Neural cell (in vitro differentiated cells): Measurements from ENCODE around the gene APBA2. TPM values are rescaled to one million over a fixed set of nuclear protein-coding genes. Genes with fewer than 3 reads are reported as not detected.

Experiments used
- H2AFZ ChIP-seq: fragments of 200-600, 300-800 bp; sonication (generic), shearing (Covaris generic); 2 replicates; pipeline ENCODE4 v1.6.0; 2014; ENCODE audit warnings: low read depth, mild to moderate bottlenecking, antibody characterized with exemption, low read length, moderate library complexity
- H3F3A ChIP-seq: fragments of 200-600 bp; shearing (Covaris generic); 2 replicates; pipeline ENCODE4 v1.6.1; 2016; ENCODE audit warnings: mild to moderate bottlenecking, moderate library complexity, mixed read lengths, antibody characterized with exemption, low read length; ENCODE audit not compliant: insufficient read depth, poor library complexity, severe bottlenecking
- H3K27ac ChIP-seq: fragments of 200-600, 300-800 bp; sonication (generic), shearing (Covaris generic); 2 replicates; pipeline ENCODE4 v1.5.1; 2014; ENCODE audit warnings: mild to moderate bottlenecking, low read length, moderate library complexity
- H3K27me3 ChIP-seq: fragments of 300-800, 200-600 bp; sonication (generic), shearing (Covaris generic); 2 replicates; pipeline ENCODE4 v1.6.0; 2014; ENCODE audit warnings: mild to moderate bottlenecking, low read depth, low read length, moderate library complexity; ENCODE audit not compliant: insufficient read depth
- H3K36me3 ChIP-seq: fragments of 300-800, 200-600 bp; sonication (generic), shearing (Covaris generic); 2 replicates; pipeline ENCODE4 v1.5.1; 2014; ENCODE audit warnings: mild to moderate bottlenecking, antibody characterized with exemption, low read length, moderate library complexity; ENCODE audit not compliant: insufficient read depth
- H3K4me2 ChIP-seq: fragments of 300-800, 200-600 bp; sonication (generic), shearing (Covaris generic); 2 replicates; pipeline ENCODE4 v1.6.0; 2014; ENCODE audit warnings: mild to moderate bottlenecking, low read length
- H3K4me3 ChIP-seq: fragments of 300-800, 200-600 bp; sonication (generic), shearing (Covaris generic); 2 replicates; pipeline ENCODE4 v1.5.1; 2014; ENCODE audit warnings: mild to moderate bottlenecking, low read length, moderate library complexity
- H3K79me2 ChIP-seq: fragments of 200-600 bp; shearing (Covaris generic); replicated peaks from 2 replicates; pipeline ENCODE4 v1.6.0; 2014; ENCODE audit warnings: mild to moderate bottlenecking, low read length, moderate library complexity; ENCODE audit not compliant: insufficient read depth
- H3K9ac ChIP-seq: fragments of 300-800, 200-600 bp; sonication (generic), shearing (Covaris generic); 2 replicates; pipeline ENCODE4 v1.6.1; 2016; ENCODE audit warnings: mild to moderate bottlenecking, low read length, mixed read lengths
- H3K9me2 ChIP-seq: fragments of 200-600 bp; shearing (Covaris generic); 2 replicates; pipeline ENCODE4 v1.6.1; 2016; ENCODE audit warnings: mild to moderate bottlenecking, low read length, mixed read lengths; ENCODE audit not compliant: insufficient read depth
- H3K9me3 ChIP-seq: fragments of 200-600, 300-800 bp; sonication (generic), shearing (Covaris generic); 2 replicates; pipeline ENCODE4 v1.6.1; 2016; ENCODE audit warnings: mild to moderate bottlenecking, mixed run types, low read length, moderate library complexity, mixed read lengths
- H4K20me1 ChIP-seq: fragments of 200-600 bp; shearing (Covaris generic); 2 replicates; pipeline ENCODE4 v1.6.1; 2016; ENCODE audit warnings: mild to moderate bottlenecking, mixed run types; ENCODE audit not compliant: insufficient read depth
- EP300 ChIP-seq: fragments of 450-650 bp; conservative IDR thresholded peaks from 2 replicates; pipeline ENCODE4 v1.6.1; 2014; ENCODE audit warnings: antibody characterized with exemption, mild to moderate bottlenecking, moderate library complexity; ENCODE audit not compliant: poor library complexity, severe bottlenecking
- EZH2 ChIP-seq: fragments of 200-600, 300-800 bp; shearing (Covaris generic), sonication (generic); IDR thresholded peaks from 2 replicates; pipeline ENCODE4 v1.6.1; 2014; ENCODE audit warnings: antibody characterized with exemption, low read length, borderline replicate concordance, mild to moderate bottlenecking; ENCODE audit not compliant: insufficient read depth, poor library complexity, severe bottlenecking
- MXI1 ChIP-seq: fragments of 450-650 bp; conservative IDR thresholded peaks from 2 replicates; pipeline ENCODE4 v1.6.1; 2014; ENCODE audit warnings: antibody characterized with exemption, mild to moderate bottlenecking; ENCODE audit not compliant: poor library complexity, severe bottlenecking
- POLR2AphosphoS5 ChIP-seq: IDR thresholded peaks from 2 replicates; pipeline ENCODE4 v1.6.1; 2012
- RAD21 ChIP-seq: fragments of 450-650 bp; conservative IDR thresholded peaks from 2 replicates; pipeline ENCODE4 v1.6.1; 2014; ENCODE audit warnings: antibody characterized with exemption, mild to moderate bottlenecking, moderate library complexity
- SMC3 ChIP-seq: fragments of 450-650 bp; conservative IDR thresholded peaks from 2 replicates; pipeline ENCODE4 v1.6.1; 2014; ENCODE audit warnings: antibody characterized with exemption, mild to moderate bottlenecking, moderate library complexity; ENCODE audit not compliant: poor library complexity
- TAF1 ChIP-seq: IDR thresholded peaks from 2 replicates; pipeline ENCODE4 v1.6.1; 2012; ENCODE audit warnings: low read depth
- polyA plus RNA-seq: library from polyadenylated mRNA; depleted of rRNA; stranded (reverse); fragments of >200 nt; gene quantifications from 2 replicates; pipeline ENCODE4 v1.2.3, GENCODE V29; 2014
- TF ChIP-seq, protein P1 (sequence below): fragments of 450-650 bp; IDR thresholded peaks from 2 replicates; pipeline ENCODE4 v1.5.1; 2014; ENCODE audit warnings: antibody characterized with exemption, mild to moderate bottlenecking, moderate library complexity; ENCODE audit not compliant: poor library complexity, severe bottlenecking
- TF ChIP-seq, protein P2 (sequence below): IDR thresholded peaks from 2 replicates; pipeline ENCODE4 v1.6.1; 2012; ENCODE audit warnings: borderline replicate concordance

Gene APBA2
- polyA plus RNA-seq, 1 donor from 2014 or later: 134 TPM

DNA sequence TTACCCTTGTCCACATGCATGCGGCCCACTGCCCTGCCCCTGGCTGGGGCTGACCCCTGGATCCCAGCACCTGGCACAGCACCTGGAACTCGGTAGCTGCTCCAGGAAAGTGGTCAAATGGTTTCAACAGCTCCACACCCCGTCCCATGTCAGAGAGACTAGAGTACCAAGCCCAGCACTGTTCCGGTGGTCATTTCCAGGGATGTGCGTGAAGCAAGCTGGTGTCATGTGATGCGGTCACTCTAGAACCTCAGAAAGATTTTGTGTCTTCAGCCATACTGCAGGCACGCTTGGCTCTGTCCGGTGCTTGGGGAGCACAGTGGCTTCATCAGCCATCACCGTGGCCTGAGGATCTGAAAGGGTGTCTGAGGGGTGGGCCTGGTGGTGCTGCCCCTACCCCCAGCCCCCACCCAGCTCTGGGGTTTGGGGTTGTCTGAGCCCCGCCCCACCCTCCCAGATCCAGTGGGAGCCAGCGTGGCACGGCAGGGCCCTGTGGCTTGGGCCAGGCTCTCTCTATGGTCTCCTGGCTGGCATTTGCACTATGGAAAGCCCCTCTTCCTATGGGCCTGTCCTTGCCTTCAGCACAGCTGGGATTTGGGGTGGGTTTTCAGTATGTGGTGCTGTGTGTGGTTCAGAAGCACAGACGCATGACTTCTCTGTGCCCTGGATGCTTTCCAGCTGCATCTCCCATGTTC is 15.3 kb downstream of the APBA2 start:
- Histone ChIP-seq H3K27me3 (no peaks in the 10 kb centered on the region), H3K9ac (no peak overlapping the region), H2AFZ (no peak overlapping the region), H3K9me3 (peaks cover 17% of the 10 kb centered on the region), H3K36me3 (no peaks in the 10 kb centered on the region), H3K9me2 (no peaks in the 10 kb centered on the region), H3F3A (no peaks in the 10 kb centered on the region), H3K27ac (no peak overlapping the region), H4K20me1 (no peaks in the 10 kb centered on the region), H3K79me2 (peaks cover 39% of the 10 kb centered on the region), H3K4me3 (no peak overlapping the region), H3K4me2 (no peak overlapping the region)
- TF ChIP-seq SMC3 (no peak), EZH2 (no peak), POLR2AphosphoS5 (no peak), EP300 (no peak), RAD21 (no peak), TAF1 (no peak), MXI1 (no peak)
- TF ChIP-seq, protein P1, sequence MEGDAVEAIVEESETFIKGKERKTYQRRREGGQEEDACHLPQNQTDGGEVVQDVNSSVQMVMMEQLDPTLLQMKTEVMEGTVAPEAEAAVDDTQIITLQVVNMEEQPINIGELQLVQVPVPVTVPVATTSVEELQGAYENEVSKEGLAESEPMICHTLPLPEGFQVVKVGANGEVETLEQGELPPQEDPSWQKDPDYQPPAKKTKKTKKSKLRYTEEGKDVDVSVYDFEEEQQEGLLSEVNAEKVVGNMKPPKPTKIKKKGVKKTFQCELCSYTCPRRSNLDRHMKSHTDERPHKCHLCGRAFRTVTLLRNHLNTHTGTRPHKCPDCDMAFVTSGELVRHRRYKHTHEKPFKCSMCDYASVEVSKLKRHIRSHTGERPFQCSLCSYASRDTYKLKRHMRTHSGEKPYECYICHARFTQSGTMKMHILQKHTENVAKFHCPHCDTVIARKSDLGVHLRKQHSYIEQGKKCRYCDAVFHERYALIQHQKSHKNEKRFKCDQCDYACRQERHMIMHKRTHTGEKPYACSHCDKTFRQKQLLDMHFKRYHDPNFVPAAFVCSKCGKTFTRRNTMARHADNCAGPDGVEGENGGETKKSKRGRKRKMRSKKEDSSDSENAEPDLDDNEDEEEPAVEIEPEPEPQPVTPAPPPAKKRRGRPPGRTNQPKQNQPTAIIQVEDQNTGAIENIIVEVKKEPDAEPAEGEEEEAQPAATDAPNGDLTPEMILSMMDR: no peak
- TF ChIP-seq, protein P2, sequence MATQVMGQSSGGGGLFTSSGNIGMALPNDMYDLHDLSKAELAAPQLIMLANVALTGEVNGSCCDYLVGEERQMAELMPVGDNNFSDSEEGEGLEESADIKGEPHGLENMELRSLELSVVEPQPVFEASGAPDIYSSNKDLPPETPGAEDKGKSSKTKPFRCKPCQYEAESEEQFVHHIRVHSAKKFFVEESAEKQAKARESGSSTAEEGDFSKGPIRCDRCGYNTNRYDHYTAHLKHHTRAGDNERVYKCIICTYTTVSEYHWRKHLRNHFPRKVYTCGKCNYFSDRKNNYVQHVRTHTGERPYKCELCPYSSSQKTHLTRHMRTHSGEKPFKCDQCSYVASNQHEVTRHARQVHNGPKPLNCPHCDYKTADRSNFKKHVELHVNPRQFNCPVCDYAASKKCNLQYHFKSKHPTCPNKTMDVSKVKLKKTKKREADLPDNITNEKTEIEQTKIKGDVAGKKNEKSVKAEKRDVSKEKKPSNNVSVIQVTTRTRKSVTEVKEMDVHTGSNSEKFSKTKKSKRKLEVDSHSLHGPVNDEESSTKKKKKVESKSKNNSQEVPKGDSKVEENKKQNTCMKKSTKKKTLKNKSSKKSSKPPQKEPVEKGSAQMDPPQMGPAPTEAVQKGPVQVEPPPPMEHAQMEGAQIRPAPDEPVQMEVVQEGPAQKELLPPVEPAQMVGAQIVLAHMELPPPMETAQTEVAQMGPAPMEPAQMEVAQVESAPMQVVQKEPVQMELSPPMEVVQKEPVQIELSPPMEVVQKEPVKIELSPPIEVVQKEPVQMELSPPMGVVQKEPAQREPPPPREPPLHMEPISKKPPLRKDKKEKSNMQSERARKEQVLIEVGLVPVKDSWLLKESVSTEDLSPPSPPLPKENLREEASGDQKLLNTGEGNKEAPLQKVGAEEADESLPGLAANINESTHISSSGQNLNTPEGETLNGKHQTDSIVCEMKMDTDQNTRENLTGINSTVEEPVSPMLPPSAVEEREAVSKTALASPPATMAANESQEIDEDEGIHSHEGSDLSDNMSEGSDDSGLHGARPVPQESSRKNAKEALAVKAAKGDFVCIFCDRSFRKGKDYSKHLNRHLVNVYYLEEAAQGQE: no peak

DNA sequence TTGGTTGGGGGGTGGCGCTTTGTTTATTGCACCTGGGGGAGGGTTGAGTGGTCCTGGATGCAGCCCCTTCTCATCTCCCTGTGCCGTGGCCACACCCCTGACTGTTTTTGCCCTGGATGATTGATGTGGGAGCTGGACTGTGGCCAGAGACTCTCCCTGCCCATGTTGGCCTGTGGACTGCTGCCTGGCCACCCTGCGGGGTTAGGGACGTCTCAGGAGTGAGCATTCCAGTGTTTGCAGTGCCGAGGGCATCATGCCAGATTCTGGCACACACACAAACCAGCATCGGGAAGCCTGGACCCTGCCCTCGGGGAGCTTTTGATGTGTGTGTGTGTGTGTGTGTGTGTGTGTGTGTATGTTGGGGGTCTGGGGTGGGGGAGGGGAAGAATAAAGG is 15.8 kb downstream of the APBA2 start:
- Histone ChIP-seq H4K20me1 (no peaks in the 10 kb centered on the region), H3K9ac (no peak overlapping the region), H3K9me3 (peaks cover 17% of the 10 kb centered on the region), H3K4me2 (no peak overlapping the region), H3K9me2 (no peaks in the 10 kb centered on the region), H3K79me2 (peaks cover 40% of the 10 kb centered on the region), H3K27ac (no peak overlapping the region), H3K4me3 (no peak overlapping the region), H3K36me3 (no peaks in the 10 kb centered on the region), H3F3A (no peaks in the 10 kb centered on the region), H3K27me3 (no peaks in the 10 kb centered on the region), H2AFZ (no peak overlapping the region)
- no peak for TF ChIP-seq MXI1
